PC-3 (cell line): Measurements from ENCODE around the gene KRTAP12-3.

Source experiments
- EZH2 ChIP-seq: fragments of 300-600 bp; sonication (generic); IDR thresholded peaks from one replicate; pipeline ENCODE4 v1.6.1; 2017; ENCODE audit warnings: antibody characterized with exemption, mild to moderate bottlenecking, low read length; ENCODE audit not compliant: unreplicated experiment
- EZH2phosphoT487 ChIP-seq: fragments of 300-600 bp; sonication (generic); IDR thresholded peaks from 2 replicates; pipeline ENCODE4 v1.6.1; 2018; ENCODE audit warnings: mild to moderate bottlenecking, antibody characterized with exemption, low read length, borderline replicate concordance
- TF ChIP-seq, protein P1 (sequence below): fragments of 300-600 bp; sonication (generic); conservative IDR thresholded peaks from 2 replicates; pipeline ENCODE4 v1.5.1; 2017; ENCODE audit warnings: antibody characterized with exemption, low read depth, mild to moderate bottlenecking, low read length

GRCh38 chr21:44643741-44644310 lies 13.9 kb upstream of the KRTAP12-3 start:
- TF ChIP-seq, protein P1, sequence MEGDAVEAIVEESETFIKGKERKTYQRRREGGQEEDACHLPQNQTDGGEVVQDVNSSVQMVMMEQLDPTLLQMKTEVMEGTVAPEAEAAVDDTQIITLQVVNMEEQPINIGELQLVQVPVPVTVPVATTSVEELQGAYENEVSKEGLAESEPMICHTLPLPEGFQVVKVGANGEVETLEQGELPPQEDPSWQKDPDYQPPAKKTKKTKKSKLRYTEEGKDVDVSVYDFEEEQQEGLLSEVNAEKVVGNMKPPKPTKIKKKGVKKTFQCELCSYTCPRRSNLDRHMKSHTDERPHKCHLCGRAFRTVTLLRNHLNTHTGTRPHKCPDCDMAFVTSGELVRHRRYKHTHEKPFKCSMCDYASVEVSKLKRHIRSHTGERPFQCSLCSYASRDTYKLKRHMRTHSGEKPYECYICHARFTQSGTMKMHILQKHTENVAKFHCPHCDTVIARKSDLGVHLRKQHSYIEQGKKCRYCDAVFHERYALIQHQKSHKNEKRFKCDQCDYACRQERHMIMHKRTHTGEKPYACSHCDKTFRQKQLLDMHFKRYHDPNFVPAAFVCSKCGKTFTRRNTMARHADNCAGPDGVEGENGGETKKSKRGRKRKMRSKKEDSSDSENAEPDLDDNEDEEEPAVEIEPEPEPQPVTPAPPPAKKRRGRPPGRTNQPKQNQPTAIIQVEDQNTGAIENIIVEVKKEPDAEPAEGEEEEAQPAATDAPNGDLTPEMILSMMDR: no peak
- TF ChIP-seq EZH2 (no peak), EZH2phosphoT487 (no peak)
